HepG2 (cell line): Measurements from ENCODE around the gene TUBB4B. TPM values are rescaled to one million over a fixed set of nuclear protein-coding genes. Genes with fewer than 3 reads are reported as not detected.

Experiments used
- AGO2 ChIP-seq: fragments of 200-400 bp; formaldehyde crosslinking; optimal IDR thresholded peaks from 2 replicates; pipeline ENCODE3; 2017; ENCODE audit warnings: mild to moderate bottlenecking, low read depth, low read length, moderate library complexity
- CCAR2 ChIP-seq: fragments of 200-400 bp; formaldehyde crosslinking; optimal IDR thresholded peaks from 2 replicates; pipeline ENCODE3; 2018; ENCODE audit warnings: low read depth, mild to moderate bottlenecking, low read length, moderate library complexity
- HDAC6 ChIP-seq: fragments of 200-600 bp; sonication (generic); IDR thresholded peaks from 2 replicates; pipeline ENCODE4 v1.7.0; 2017; ENCODE audit warnings: mild to moderate bottlenecking, antibody characterized with exemption, low read length, low read depth
- HMGA1 ChIP-seq: sonication (generic); formaldehyde crosslinking; conservative IDR thresholded peaks from 2 replicates; pipeline ENCODE4 v1.4.0; 2020; ENCODE audit warnings: missing genetic modification reagents
- HNRNPLL ChIP-seq: fragments of 200-400 bp; formaldehyde crosslinking; IDR thresholded peaks from 2 replicates; pipeline ENCODE4 v1.6.1; 2017; ENCODE audit warnings: mild to moderate bottlenecking, low read depth, low read length; ENCODE audit not compliant: poor library complexity, severe bottlenecking
- HOMEZ ChIP-seq: IDR thresholded peaks from 2 replicates; pipeline ENCODE4 v1.6.1; 2016; ENCODE audit warnings: low read depth
- NCOA1 ChIP-seq: sonication (generic); formaldehyde crosslinking; IDR thresholded peaks from 2 replicates; pipeline ENCODE4 v1.9.0; 2021; ENCODE audit warnings: missing genetic modification reagents
- POLR2G ChIP-seq: fragments of 200-400 bp; formaldehyde crosslinking; IDR thresholded peaks from 2 replicates; pipeline ENCODE4 v1.6.1; 2018; ENCODE audit warnings: mild to moderate bottlenecking, low read depth, low read length, moderate library complexity
- SALL1 ChIP-seq: sonication (generic); formaldehyde crosslinking; IDR thresholded peaks from 2 replicates; pipeline ENCODE4 v1.8.0; 2022; ENCODE audit warnings: mild to moderate bottlenecking, missing genetic modification reagents
- SMARCE1 ChIP-seq: fragments of 450-650 bp; IDR thresholded peaks from 2 replicates; pipeline ENCODE4 v1.6.1; 2017; ENCODE audit warnings: borderline replicate concordance
- SRY ChIP-seq: sonication (generic); formaldehyde crosslinking; IDR thresholded peaks from 2 replicates; pipeline ENCODE4 v1.8.0; 2022; ENCODE audit warnings: mild to moderate bottlenecking, missing genetic modification reagents
- YY1 ChIP-seq: IDR thresholded peaks from 2 replicates; pipeline ENCODE4 v1.6.1; 2011; ENCODE audit warnings: low read length, low read depth, moderate library complexity, mild to moderate bottlenecking; ENCODE audit not compliant: insufficient read depth, insufficient replicate concordance
- ZBTB33 ChIP-seq: sonication (generic); formaldehyde crosslinking; IDR thresholded peaks from 2 replicates; pipeline ENCODE4 v1.4.0; 2020; ENCODE audit warnings: missing genetic modification reagents
- ZFX ChIP-seq: sonication (generic); formaldehyde crosslinking; IDR thresholded peaks from 2 replicates; pipeline ENCODE4 v1.4.0; 2020; ENCODE audit warnings: mild to moderate bottlenecking, low read depth, missing genetic modification reagents, moderate library complexity
- ZNF557 ChIP-seq: sonication (generic); formaldehyde crosslinking; IDR thresholded peaks from 2 replicates; pipeline ENCODE4 v1.4.0; 2020; ENCODE audit warnings: missing genetic modification reagents
- ZSCAN21 ChIP-seq: sonication (generic); formaldehyde crosslinking; IDR thresholded peaks from 2 replicates; pipeline ENCODE4 v1.8.0; 2022; ENCODE audit warnings: mild to moderate bottlenecking, missing genetic modification reagents, moderate library complexity, borderline replicate concordance
- polyA plus RNA-seq, 8 experiments: library from polyadenylated mRNA; depleted of rRNA in 3 of 8; stranded (reverse) in 7 of 8; unstranded in 1 of 8; fragments of >200 nt; fragmentation: Illumina TruSeq in 4 of 8; extraction: Trizol in 4 of 8; gene quantifications; 2 replicates each; pipeline versions ENCODE4 v1.2.1 to v1.2.3, GENCODE V29; 2011 to 2016; ENCODE audit warnings: low read depth in 4 of 8, missing spikeins in 1 of 8, mixed read lengths in 1 of 8; ENCODE audit not compliant: insufficient read depth in 1 of 8
- total RNA-seq, 5 experiments: library from RNA; depleted of rRNA; stranded (reverse); fragments of >200 nt; fragmentation: Illumina TruSeq; extraction: Trizol; gene quantifications; 2 replicates each; pipeline ENCODE4 v1.2.3, GENCODE V29; 2016; ENCODE audit warnings: low read depth in 1 of 5
- TF ChIP-seq, protein P1 (sequence below): sonication (generic); formaldehyde crosslinking; IDR thresholded peaks from 2 replicates; pipeline ENCODE4 v1.5.0; 2020; ENCODE audit warnings: mild to moderate bottlenecking, missing genetic modification reagents, moderate library complexity

The TUBB4B gene
- total and polyA plus RNA-seq, 2 of the 13 experiments (the other 11 are each of a cell fraction or from before 2014, with no cell fraction given), result 182 to 412 TPM

DNA sequence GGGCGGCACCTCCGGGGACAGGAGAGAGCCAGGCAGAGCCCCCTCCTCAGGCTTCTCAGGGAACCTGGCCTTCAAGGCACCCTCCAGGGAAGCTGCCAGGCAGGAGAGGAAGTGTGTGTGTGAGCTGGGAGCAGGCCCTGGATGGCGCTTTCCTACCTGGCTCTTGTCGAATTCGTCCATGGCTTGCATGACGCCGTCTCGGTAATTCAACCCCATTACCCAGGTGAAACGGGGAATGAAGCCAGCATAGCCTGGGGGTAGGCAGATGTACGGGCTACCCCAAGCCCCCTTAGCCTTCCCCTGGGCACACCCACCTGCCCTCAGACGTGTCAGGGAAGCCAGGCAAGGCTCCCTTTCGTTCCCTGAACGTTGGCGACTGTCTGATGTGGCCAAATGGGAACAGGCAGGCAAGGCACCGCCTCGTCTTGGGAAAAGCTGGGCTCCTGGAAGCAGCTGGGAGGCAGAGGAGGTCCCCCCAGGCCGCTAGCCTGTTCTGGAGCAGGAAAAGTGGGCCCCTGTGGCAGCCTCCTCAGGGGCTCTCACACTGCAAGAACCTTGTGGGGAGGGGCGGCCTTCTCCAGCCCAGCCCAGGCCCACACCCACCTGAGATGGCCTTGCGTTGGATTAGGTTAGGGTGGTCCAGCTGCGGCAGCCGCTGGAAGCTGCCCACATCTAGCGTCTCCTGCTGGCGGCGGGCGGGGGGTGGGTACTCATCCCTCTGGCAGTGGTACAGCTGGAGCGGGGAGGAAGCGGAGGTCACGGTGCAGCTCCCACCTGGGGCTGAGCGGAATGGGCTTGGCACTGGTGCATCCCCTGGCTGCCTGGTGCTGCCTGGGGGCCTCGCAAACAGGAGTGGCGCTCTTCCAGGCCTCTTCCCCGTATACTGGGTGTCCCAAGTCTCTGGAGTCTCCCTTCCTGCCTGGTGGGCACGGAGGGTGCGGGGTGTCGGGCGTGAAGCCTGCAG lies 3.7 kb downstream of the TUBB4B start (continued):
- TF ChIP-seq ZBTB33 (peak; percentile 98), ZFX (peak; percentile 25; the same call in 1 of the 2 replicates), NCOA1 (CRISPR knock-in tag) (no peak), HNRNPLL (peak; percentile 4), HDAC6 (no peak), CCAR2 (no peak), AGO2 (peak; percentile 70), SMARCE1 (no peak), YY1 (no peak), HMGA1 (CRISPR knock-in tag) (no peak), SRY (CRISPR knock-in tag) (0 out of 2 replicates have a peak, but pooled peaks have one; percentile 19), POLR2G (peak; percentile 29), ZSCAN21 (CRISPR knock-in tag) (no peak), ZNF557 (CRISPR knock-in tag) (no peak), SALL1 (CRISPR knock-in tag) (no peak), HOMEZ (no peak)
- TF ChIP-seq, protein P1, sequence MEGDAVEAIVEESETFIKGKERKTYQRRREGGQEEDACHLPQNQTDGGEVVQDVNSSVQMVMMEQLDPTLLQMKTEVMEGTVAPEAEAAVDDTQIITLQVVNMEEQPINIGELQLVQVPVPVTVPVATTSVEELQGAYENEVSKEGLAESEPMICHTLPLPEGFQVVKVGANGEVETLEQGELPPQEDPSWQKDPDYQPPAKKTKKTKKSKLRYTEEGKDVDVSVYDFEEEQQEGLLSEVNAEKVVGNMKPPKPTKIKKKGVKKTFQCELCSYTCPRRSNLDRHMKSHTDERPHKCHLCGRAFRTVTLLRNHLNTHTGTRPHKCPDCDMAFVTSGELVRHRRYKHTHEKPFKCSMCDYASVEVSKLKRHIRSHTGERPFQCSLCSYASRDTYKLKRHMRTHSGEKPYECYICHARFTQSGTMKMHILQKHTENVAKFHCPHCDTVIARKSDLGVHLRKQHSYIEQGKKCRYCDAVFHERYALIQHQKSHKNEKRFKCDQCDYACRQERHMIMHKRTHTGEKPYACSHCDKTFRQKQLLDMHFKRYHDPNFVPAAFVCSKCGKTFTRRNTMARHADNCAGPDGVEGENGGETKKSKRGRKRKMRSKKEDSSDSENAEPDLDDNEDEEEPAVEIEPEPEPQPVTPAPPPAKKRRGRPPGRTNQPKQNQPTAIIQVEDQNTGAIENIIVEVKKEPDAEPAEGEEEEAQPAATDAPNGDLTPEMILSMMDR, result peak; percentile 27; the same call in 1 of the 2 replicates
